Activated CD8-positive, alpha-beta memory T cell treated with anti-CD3 and anti-CD28 coated beads, Interleukin-2, amount 50 U/mL, for 4 hours (primary cell): ENCODE results near the gene SCEL.

Experiments
- DNase-seq: peaks from one replicate; pipeline ENCODE4 v3.0.0-alpha.2; 2020

The SCEL gene

DNA sequence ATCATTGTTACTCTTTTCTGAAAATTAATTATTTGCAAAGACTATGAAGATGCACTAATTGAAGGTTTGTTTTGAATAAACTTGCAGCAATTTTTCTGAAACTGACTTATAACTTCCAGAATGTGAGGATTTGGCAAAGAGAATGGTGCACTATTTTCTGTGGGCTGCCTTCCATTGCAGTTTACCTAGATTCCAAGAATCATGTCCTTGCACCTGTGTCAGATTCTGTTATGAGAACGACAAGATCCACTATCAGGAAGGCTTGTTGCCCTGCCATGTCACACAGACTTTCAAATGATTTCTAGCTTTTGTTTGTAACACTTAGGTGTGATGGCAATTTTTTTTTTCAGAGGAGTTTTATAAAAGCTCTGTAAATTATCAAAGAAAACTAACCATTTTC is 156.4 kb downstream of the SCEL start:
- DNase-seq = no peak

- DNase-seq = no peak
Measured at GRCh38 chr13:77692746-77693448, 157.4 kb downstream of the SCEL start.

DNA sequence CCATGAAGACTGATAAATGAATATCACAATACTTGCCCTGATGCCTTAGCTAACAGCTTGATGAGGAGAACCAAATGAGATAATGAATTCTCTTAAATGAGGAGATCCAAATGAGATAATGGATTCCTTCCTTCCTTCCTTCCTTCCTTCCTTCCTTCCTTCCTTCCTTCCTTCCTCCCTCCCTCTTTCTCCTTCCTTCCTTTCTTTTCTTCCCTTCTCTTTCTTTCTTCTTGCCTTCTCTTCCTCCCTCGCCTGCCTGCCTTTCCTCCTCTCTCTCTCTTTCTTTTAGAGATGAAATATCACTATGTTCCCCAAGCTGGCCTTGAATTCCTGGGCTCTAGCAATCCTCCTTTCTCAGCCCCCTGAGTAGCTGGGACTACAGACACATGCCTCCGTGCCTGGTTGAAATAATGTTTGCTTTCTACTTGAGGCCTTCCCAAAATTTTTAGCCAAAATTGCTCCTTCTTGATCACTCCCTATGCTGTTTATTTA is 158.0 kb downstream of the SCEL start:
- no peak for DNase-seq
